Astrocyte (in vitro differentiated cells and primary cell): Measurements from ENCODE around the gene MROH8. TPM values are rescaled to one million over a fixed set of nuclear protein-coding genes. Genes with fewer than 3 reads are reported as not detected.
A peak's percentile ranks its signal among the peaks of the same experiment; 100 is the strongest.

ENCODE experiments used
- DNase-seq: peaks from one replicate; pipeline ENCODE4 v3.0.0-alpha.2; 2010; ENCODE audit warnings: low read depth
- FAIRE-seq: peaks from 2 replicates; lab custom pipeline; 2011; peaks lifted over from hg19 to GRCh38; lab: Jason Lieb, UNC
- H2AFZ ChIP-seq: 2 replicates; pipeline ENCODE4 v1.6.0; 2012; ENCODE audit warnings: low read depth, low read length, inconsistent platforms
- H3K27ac ChIP-seq: 2 replicates; pipeline ENCODE4 v1.5.1; 2011; ENCODE audit warnings: low read depth, low read length, inconsistent platforms
- H3K27me3 ChIP-seq: 2 replicates; pipeline ENCODE4 v1.6.0; 2011; ENCODE audit warnings: low read length, inconsistent platforms; ENCODE audit not compliant: insufficient read depth
- H3K36me3 ChIP-seq: 2 replicates; pipeline ENCODE4 v1.5.1; 2011; ENCODE audit warnings: low read length, inconsistent platforms; ENCODE audit not compliant: insufficient read depth
- H3K4me1 ChIP-seq: 2 replicates; pipeline ENCODE4 v1.5.1; 2011; ENCODE audit warnings: low read length, inconsistent platforms; ENCODE audit not compliant: insufficient read depth
- H3K4me2 ChIP-seq: 2 replicates; pipeline ENCODE4 v1.6.0; 2012; ENCODE audit warnings: low read length, inconsistent platforms
- H3K4me3 ChIP-seq: 2 replicates; pipeline ENCODE4 v1.5.1; 2011; ENCODE audit warnings: low read depth, mild to moderate bottlenecking, low read length, inconsistent platforms; ENCODE audit not compliant: insufficient read depth
- H3K79me2 ChIP-seq: 2 replicates; pipeline ENCODE4 v1.6.0; 2012; ENCODE audit warnings: mild to moderate bottlenecking, low read length, inconsistent platforms; ENCODE audit not compliant: insufficient read depth
- H3K9ac ChIP-seq: 2 replicates; pipeline ENCODE4 v1.6.0; 2012; ENCODE audit warnings: mild to moderate bottlenecking, low read length, inconsistent platforms
- H3K9me3 ChIP-seq: 2 replicates; pipeline ENCODE4 v1.5.1; 2012; ENCODE audit warnings: low read depth, mild to moderate bottlenecking, low read length, inconsistent platforms; ENCODE audit not compliant: insufficient read depth
- H4K20me1 ChIP-seq: 2 replicates; pipeline ENCODE4 v1.6.0; 2012; ENCODE audit warnings: low read length, inconsistent platforms; ENCODE audit not compliant: insufficient read depth
- H3K27ac Mint-ChIP-seq: one replicate; pipeline ENCODE4 v1.8.0; 2021; ENCODE audit warnings: mild to moderate bottlenecking, mixed read lengths; ENCODE audit not compliant: unreplicated experiment
- H3K27me3 Mint-ChIP-seq: one replicate; pipeline ENCODE4 v1.8.0; 2021; ENCODE audit warnings: low read depth, mixed read lengths; ENCODE audit not compliant: unreplicated experiment
- H3K36me3 Mint-ChIP-seq: one replicate; pipeline ENCODE4 v1.8.0; 2021; ENCODE audit warnings: low read depth, mixed read lengths; ENCODE audit not compliant: unreplicated experiment
- H3K4me1 Mint-ChIP-seq: one replicate; pipeline ENCODE4 v1.8.0; 2021; ENCODE audit warnings: low read depth, mixed read lengths; ENCODE audit not compliant: unreplicated experiment
- H3K4me3 Mint-ChIP-seq: one replicate; pipeline ENCODE4 v1.8.0; 2021; ENCODE audit warnings: mild to moderate bottlenecking, moderate library complexity, mixed read lengths; ENCODE audit not compliant: unreplicated experiment
- H3K9me3 Mint-ChIP-seq: one replicate; pipeline ENCODE4 v1.8.0; 2021; ENCODE audit warnings: mild to moderate bottlenecking, mixed read lengths; ENCODE audit not compliant: unreplicated experiment
- CTCF ChIP-seq: IDR thresholded peaks from 2 replicates; pipeline ENCODE4 v1.5.1; 2011; ENCODE audit warnings: low read depth, mild to moderate bottlenecking, inconsistent platforms, low read length, moderate library complexity; ENCODE audit not compliant: insufficient read depth
- EZH2 ChIP-seq: IDR thresholded peaks from 2 replicates; pipeline ENCODE4 v1.6.1; 2012; ENCODE audit warnings: mild to moderate bottlenecking, low read length, inconsistent platforms; ENCODE audit not compliant: insufficient read depth
- total RNA-seq: library from RNA; stranded (reverse); gene quantifications from 2 replicates; pipeline ENCODE4 v1.2.1, GENCODE V29; 2021

The MROH8 gene
- total RNA-seq, 1 donor from 2014 or later: 1.3 TPM

- H3K27ac Mint-ChIP-seq: no peak overlapping the region
- H3K4me3 Mint-ChIP-seq: no peak overlapping the region
- no peak overlapping the region for H3K27ac ChIP-seq
- peaks cover 97% of the 10 kb centered on the region for H3K79me2 ChIP-seq
- DNase-seq (no peak), FAIRE-seq (no peak)
- H3K9me3 ChIP-seq: no peaks in the 10 kb centered on the region
- H3K4me1 Mint-ChIP-seq: peaks cover 14% of the 10 kb centered on the region
- H3K4me1 ChIP-seq: peaks cover 12% of the 10 kb centered on the region
- no peak overlapping the region for H3K4me3 ChIP-seq
- no peak overlapping the region for H3K9ac ChIP-seq
- no peak overlapping the region for H3K4me2 ChIP-seq
- no peaks in the 10 kb centered on the region for H3K27me3 ChIP-seq
- no peak overlapping the region for H2AFZ ChIP-seq
- H3K36me3 ChIP-seq: peaks cover 18% of the 10 kb centered on the region
- H4K20me1 ChIP-seq: peaks cover 99% of the 10 kb centered on the region
- TF ChIP-seq EZH2 (no peak), CTCF (no peak)
- peaks cover 3% of the 10 kb centered on the region for H3K36me3 Mint-ChIP-seq
- no peaks in the 10 kb centered on the region for H3K27me3 Mint-ChIP-seq
- H3K9me3 Mint-ChIP-seq: no peaks in the 10 kb centered on the region
Observed at GRCh38 chr20:37193821-37194220, 14.5 kb upstream of the MROH8 start.

GRCh38 chr20:37193226-37193625 lies 13.9 kb upstream of the MROH8 start:
- Histone ChIP-seq H3K79me2 (peaks cover 97% of the 10 kb centered on the region), H2AFZ (no peak overlapping the region), H3K9ac (no peak overlapping the region), H3K27ac (no peak overlapping the region), H3K4me1 (peaks cover 12% of the 10 kb centered on the region), H3K9me3 (no peaks in the 10 kb centered on the region), H3K36me3 (peaks cover 14% of the 10 kb centered on the region), H3K27me3 (no peaks in the 10 kb centered on the region), H4K20me1 (peaks cover 99% of the 10 kb centered on the region), H3K4me3 (no peak overlapping the region), H3K4me2 (no peak overlapping the region)
- Mint-ChIP-seq H3K4me1 (peaks cover 14% of the 10 kb centered on the region), H3K27me3 (no peaks in the 10 kb centered on the region), H3K4me3 (no peak overlapping the region), H3K36me3 (peaks cover 1% of the 10 kb centered on the region), H3K27ac (no peak overlapping the region), H3K9me3 (no peaks in the 10 kb centered on the region)
- FAIRE-seq: no peak
- no peak for DNase-seq
- TF ChIP-seq CTCF (no peak), EZH2 (no peak)

GRCh38 chr20:37192137-37192854 lies 12.9 kb upstream of the MROH8 start:
- H4K20me1 ChIP-seq: peaks cover 98% of the 10 kb centered on the region

More at GRCh38 chr20:37192137-37192854, 12.9 kb upstream of the MROH8 start:
- Histone ChIP-seq H3K36me3 (peaks cover 11% of the 10 kb centered on the region), H3K4me2 (no peak overlapping the region), H3K79me2 (peaks cover 95% of the 10 kb centered on the region), H2AFZ (no peak overlapping the region), H3K27me3 (no peaks in the 10 kb centered on the region), H3K4me1 (peaks cover 12% of the 10 kb centered on the region), H3K9me3 (no peaks in the 10 kb centered on the region), H3K4me3 (no peak overlapping the region), H3K9ac (no peak overlapping the region), H3K27ac (no peak overlapping the region)
- DNase-seq (peak; percentile 76), FAIRE-seq (no peak)
- H3K36me3 Mint-ChIP-seq: peaks cover 2% of the 10 kb centered on the region
- H3K27me3 Mint-ChIP-seq: no peaks in the 10 kb centered on the region
- H3K4me3 Mint-ChIP-seq: no peak overlapping the region
- no peak overlapping the region for H3K27ac Mint-ChIP-seq
- TF ChIP-seq CTCF (peak; percentile 95), EZH2 (no peak)
- H3K4me1 Mint-ChIP-seq: peaks cover 14% of the 10 kb centered on the region
- no peaks in the 10 kb centered on the region for H3K9me3 Mint-ChIP-seq
